HG02981 (cell line): ENCODE data around the gene TMEM39B.
"Not testable (repeated sequence)": the region's sequence is repeated elsewhere in the genome, so short reads cannot be mapped to it uniquely, and the experiment has no call there.

Experiments
- ATAC-seq: cut with Tn5 transposase; IDR thresholded peaks from one replicate; pipeline ENCODE4 v1.9.1; 2021; ENCODE audit warnings: mild to moderate bottlenecking, moderate library complexity; ENCODE audit not compliant: unreplicated experiment

TMEM39B gene

GRCh38 chr1:32111789-32112188, 39.0 kb downstream of the TMEM39B start:
- ATAC-seq, result no peak

DNA sequence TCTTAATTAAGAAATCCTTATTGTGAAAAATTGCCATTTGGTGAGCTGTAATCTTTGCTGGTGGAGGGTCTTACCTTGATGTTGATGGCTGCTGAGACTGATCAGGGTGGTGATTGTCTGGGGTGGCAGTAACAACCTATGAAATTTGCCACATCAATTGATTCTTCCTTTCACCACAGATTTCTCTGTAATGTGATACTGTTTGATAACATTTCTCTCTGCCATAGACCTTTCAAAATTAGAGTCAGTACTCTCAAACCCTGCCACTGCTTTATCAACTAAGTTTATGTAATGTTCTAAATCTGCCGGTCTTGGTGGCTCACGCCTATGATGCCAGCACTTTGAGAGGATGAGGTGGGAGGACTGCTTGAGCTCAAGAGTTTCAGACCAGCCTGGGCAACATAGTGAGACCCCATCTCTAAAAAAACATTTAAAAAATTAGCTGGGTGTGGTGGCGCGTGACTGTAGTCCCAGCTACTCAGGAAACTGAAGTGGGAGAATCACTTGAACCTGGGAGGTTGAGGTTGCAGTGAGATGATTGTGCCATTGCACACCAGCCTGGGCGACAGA, 40.2 kb downstream of the TMEM39B start:
- ATAC-seq, result no peak

DNA sequence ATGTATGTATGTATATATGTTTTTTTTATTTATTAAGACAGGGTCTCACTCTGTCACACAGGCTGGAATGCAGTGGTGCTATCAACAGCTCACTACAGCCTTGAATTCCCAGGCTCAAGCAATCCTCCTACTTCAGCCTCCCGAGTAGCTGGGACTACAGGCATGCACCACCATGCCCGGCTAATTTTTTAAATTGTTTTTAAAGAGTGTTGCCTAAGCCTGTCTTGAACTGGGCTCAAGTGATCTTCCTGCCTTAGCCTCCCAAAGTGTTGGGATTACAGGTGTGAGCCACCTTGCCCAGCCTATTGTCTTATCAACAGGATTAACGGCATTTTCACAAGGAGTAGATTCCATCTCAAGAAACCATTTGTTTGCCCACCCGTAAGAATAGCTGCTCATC, 40.7 kb downstream of the TMEM39B start:
- not testable (repeated sequence) for ATAC-seq

DNA sequence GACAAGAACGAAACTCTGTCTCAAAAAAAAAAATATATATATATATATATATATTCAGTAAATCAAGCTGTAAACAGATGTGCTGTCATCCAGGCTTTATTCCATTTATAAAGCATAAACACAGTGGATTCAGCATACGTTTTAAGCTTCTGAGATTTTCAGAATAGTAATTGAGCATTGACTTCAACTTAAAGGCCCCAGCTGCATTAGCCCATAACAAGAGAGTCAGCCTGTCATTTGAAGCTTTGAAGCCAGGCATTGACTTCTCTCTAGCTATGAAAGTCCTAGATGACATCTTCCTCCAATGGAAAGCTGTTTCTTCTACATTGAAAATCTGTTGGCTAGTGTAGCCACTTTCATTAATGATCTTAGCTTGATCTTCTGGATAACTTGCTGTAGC, 41.7 kb downstream of the TMEM39B start:
- no peak for ATAC-seq

- no peak for ATAC-seq
Observed at GRCh38 chr1:32115496-32115895, 42.8 kb downstream of the TMEM39B start.

GRCh38 chr1:32116531-32116930, 43.8 kb downstream of the TMEM39B start:
- ATAC-seq, result no peak

DNA sequence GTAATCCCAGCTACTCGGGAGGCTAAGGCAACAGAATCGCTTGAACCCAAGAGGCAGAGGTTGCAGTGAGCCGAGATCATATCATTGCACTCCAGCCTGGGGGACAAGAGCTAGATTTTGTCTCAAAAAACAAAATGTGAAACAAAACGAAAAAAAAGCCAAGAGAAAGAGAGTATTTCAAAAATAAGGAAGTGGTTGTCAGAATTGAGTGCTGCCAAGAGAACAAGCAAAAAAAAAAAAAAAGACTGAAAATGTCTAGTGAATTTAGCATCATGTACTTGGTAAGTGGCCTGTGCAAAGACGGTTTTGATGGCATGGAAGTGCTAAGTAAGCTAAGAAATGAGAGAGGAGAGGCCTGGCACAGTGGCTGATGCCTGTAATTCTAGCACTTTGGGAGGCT, 49.4 kb downstream of the TMEM39B start:
- no peak for ATAC-seq

DNA sequence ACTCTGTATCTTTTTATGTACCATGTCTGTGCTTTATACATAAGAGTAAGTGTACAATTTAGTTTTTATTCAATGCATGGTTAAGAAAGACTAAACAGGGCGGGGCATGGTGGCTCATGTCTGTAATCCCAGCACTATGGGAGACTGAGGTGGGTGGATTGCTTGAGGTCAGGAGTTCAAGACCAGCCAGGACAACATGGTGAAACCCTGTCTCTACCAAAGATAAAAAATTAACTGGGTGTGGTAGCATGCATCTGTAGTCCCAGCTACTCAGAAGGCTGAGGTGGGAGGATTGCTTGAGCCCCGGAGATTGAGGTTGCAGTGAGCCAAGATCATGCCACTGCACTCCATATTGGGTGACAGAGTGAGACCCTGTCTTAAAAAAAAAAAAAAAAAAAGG, 50.6 kb downstream of the TMEM39B start:
- ATAC-seq, result not testable (repeated sequence)

DNA sequence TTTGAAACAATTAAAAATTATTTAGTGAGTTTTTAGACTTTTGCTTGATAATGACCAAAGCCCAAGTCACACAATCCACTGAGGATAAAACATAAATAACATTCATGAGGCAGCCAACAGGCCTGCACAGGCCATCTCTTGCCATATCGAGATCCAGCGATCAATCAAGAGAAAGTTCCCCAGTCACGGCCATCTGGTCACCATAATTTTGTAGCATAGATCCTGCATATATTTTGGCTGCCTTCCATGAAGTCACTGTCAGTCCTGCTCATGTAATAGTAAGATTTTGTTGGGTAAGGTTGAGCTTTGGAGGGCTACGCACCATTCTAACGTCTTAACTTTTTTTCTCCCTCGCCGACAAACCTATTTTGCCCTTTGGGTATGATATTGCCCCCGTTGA, 52.6 kb downstream of the TMEM39B start:
- ATAC-seq, result no peak

DNA sequence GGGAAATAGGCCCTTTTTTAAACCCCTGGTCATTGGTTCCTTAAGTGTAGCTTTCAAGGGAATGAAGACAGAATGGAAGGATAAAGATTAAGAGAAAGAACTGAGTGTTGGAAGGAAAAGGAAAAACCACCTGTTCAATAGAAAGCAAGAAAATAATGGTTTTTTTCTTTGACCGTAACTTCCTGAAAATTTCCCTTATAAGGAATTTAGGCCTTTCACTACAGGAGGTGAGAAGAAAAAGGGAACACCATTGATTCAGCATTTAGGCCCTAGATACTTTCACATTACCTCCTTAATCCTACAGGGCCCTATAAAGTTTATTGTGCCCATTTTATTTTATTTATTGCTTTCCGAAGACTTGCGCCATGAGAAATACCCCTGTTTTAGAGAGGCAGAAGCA, 54.0 kb downstream of the TMEM39B start:
- no peak for ATAC-seq

- ATAC-seq, result no peak
Observed at GRCh38 chr1:32127409-32128198, 54.9 kb downstream of the TMEM39B start.

DNA sequence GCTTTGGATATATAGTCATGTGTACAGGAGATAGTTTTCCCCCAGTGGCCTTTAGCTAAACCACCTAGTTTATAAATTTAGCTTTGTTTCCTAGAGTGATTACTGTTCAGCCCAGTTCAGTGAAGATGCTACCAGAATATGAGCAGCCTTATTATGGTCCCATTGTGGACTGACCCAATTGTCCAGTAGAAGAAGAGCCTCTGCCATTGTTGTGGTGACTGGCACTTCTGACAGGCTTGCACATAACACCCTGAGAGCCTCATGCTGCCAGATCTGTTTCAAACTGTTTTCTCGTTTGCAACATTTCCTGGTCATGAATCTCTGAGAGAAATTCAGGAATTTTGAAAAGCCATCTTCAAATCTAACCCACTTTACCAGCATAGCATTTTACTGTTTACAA, 55.7 kb downstream of the TMEM39B start:
- ATAC-seq, result no peak

DNA sequence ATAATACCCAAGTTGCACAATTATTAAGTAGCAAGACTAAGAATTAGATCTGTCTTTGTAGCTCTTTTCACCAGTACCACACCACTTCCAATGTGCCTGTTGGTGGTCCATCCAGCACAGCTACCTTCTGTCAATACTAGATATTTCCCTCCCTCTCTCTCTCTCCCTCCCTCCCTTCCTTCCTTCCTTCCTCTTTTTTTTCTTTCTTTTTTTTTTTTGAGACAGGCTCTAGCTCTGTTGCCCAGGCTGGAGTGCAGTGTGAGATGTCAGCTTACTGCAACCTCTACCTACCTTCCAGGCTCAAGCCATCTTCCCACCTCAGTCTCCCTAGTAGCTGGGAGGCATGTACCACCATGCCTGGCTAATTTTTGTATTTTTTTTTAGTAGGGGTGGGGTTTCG, 56.2 kb downstream of the TMEM39B start:
- no peak for ATAC-seq

DNA sequence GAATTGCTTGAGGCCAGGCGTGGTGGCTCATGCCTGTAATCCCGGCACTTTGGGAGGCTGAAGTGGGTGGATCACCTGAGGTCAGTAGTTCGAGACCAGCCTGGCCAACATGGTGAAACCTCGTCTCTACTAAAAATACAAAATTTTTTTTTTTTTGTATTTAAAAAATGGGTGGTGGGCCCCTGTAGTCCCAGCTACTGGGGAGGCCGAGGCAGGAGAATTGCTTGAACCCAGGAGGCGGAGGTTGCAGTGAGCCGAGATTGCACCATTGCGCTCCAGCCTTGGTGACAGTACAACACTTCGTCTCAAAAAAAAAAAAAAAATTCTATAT, 61.2 kb downstream of the TMEM39B start:
- not testable (repeated sequence) for ATAC-seq

GRCh38 chr1:32137111-32137510, 64.4 kb downstream of the TMEM39B start:
- no peak for ATAC-seq

DNA sequence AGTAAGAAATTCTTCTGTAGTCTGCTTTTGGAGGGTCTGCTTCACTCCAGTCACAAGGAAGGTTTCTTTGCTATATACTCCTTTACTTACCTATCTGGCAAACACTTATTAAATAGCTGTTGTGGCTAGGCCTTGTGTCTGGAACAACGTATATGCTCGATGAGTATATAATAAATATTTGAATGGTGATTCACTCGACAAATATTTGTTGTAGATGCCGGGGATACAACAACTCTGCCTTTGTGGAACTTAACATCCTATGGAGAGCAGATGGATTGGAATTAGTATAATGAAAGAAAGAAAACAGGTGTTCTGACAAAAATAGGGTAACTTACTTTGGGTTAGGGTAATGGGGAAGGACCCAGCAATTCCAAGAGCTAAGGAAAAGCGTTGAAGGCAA, 66.2 kb downstream of the TMEM39B start:
- ATAC-seq, result no peak

GRCh38 chr1:32142446-32143301, 69.9 kb downstream of the TMEM39B start:
- ATAC-seq, result no peak

- not testable (repeated sequence) for ATAC-seq
Observed at GRCh38 chr1:32143302-32143695, 70.6 kb downstream of the TMEM39B start.

DNA sequence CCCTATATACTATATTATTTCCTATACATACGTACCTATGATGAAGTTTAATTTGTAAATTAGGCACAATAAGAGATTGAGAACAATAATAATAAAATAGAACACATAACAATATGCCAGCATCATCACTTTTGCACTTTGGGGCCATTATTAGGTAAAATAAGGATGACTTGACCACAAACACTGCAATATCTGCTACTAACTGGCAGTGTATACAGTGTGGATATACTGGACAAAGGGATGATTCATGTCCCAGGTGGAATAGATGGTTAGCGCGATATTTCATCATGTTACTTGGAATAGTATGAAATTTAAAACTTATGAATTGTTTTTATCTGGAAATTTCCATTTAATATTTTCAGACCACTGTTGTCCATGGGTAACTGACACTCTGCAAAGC, 71.3 kb downstream of the TMEM39B start:
- ATAC-seq, result no peak

DNA sequence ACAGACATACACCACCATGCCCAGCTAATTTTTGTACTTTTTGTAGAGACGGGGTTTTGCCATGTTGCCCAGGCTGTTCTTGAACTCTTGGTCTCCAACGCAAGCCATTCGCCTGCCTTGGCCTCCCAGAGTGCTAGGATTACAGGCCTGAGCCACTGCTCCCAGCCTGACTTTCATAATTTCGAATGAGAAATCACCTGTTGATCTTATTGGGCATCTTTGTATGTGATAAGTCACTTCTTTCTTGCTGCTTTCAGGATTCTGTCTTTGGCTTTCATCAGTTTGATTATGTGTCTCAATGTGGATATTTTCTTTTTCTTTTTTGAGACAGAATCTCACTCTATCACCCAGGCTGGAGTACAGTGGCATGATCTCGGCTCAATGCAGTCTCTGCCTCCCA, 75.1 kb downstream of the TMEM39B start:
- not testable (repeated sequence) for ATAC-seq

- ATAC-seq, result no peak
Observed at GRCh38 chr1:32150847-32151246, 78.1 kb downstream of the TMEM39B start.

DNA sequence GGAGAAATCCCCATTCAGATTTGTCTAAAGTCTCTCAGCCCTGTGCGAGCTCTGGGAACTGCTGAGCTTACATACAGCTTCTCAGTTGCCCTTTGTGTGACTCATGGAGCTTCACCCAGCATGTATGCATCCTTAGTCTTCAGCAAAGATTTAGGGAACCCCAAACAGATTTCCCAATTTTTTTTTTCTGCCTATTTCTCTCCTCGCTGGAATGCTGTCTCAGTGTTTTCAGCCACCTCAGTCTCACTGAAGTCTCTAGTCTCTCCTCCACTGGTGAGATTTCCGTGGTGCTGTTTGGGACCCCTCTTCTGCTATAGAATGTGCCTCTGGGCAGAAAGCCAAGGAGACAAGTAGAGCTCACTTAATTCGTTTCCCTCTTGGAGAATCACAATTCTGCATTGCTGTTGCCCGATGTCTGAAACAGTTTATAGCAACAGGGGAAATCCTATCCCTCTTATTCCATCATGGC, 78.6 kb downstream of the TMEM39B start:
- no peak for ATAC-seq
